CD8-positive, alpha-beta memory T cell (primary cell): ENCODE data around the gene CRKL. TPM values are rescaled to one million over a fixed set of nuclear protein-coding genes. Genes with fewer than 3 reads are reported as not detected.
A peak's percentile ranks its signal among the peaks of the same experiment; 100 is the strongest.

ENCODE experiments used
- CTCF ChIA-PET: fragments of 350-600 bp; sonication (Branson Sonifier 250); formaldehyde crosslinking; loops from one replicate; lab custom pipeline; 2021; ENCODE audit warnings: antibody characterized with exemption; lab: Charles Lee
- POLR2A ChIA-PET: fragments of 350-600 bp; sonication (Branson Sonifier 250); formaldehyde crosslinking; loops from one replicate; lab custom pipeline; 2021; ENCODE audit warnings: antibody characterized with exemption; lab: Charles Lee
- DNase-seq, 5 donors: peaks; one replicate each; pipeline versions ENCODE4 v3.0.0 to v3.0.0-alpha.2; 2020 to 2022; ENCODE audit warnings: mixed read lengths in 1 of 5
- H3K27ac ChIP-seq: one replicate; pipeline ENCODE4 v1.7.0; 2013; ENCODE audit warnings: low read depth, mild to moderate bottlenecking, low read length, moderate library complexity
- H3K27me3 ChIP-seq: 2 replicates; pipeline ENCODE4 v1.7.0; 2013; ENCODE audit warnings: low read length, mild to moderate bottlenecking; ENCODE audit not compliant: insufficient read depth, poor library complexity, severe bottlenecking
- H3K36me3 ChIP-seq: 2 replicates; pipeline ENCODE4 v1.7.0; 2013; ENCODE audit warnings: mild to moderate bottlenecking, low read length, moderate library complexity; ENCODE audit not compliant: insufficient read depth
- H3K4me1 ChIP-seq: 2 replicates; pipeline ENCODE4 v1.7.0; 2013; ENCODE audit warnings: mild to moderate bottlenecking, low read length, moderate library complexity; ENCODE audit not compliant: insufficient read depth
- H3K4me3 ChIP-seq: 2 replicates; pipeline ENCODE4 v1.7.0; 2013; ENCODE audit warnings: mild to moderate bottlenecking, low read length
- H3K9me3 ChIP-seq: 2 replicates; pipeline ENCODE4 v1.7.0; 2013; ENCODE audit warnings: mild to moderate bottlenecking, low read length
- H3K27ac Mint-ChIP-seq, 8 donors: one replicate each; pipeline ENCODE4 v1.8.0; 2020 to 2021; ENCODE audit warnings: mixed read lengths in 8 of 8, mild to moderate bottlenecking in 6 of 8, inconsistent platforms in 3 of 8, moderate library complexity in 3 of 8
- H3K27me3 Mint-ChIP-seq, 2 donors: one replicate each; pipeline ENCODE4 v1.8.0; 2020 to 2021; ENCODE audit warnings: mixed read lengths in 2 of 2, mild to moderate bottlenecking in 1 of 2, moderate library complexity in 1 of 2
- H3K36me3 Mint-ChIP-seq, 3 donors: one replicate each; pipeline ENCODE4 v1.8.0; 2020 to 2021; ENCODE audit warnings: mixed read lengths in 3 of 3, inconsistent platforms in 1 of 3, mild to moderate bottlenecking in 1 of 3
- H3K4me1 Mint-ChIP-seq, 3 donors: one replicate each; pipeline ENCODE4 v1.8.0; 2020 to 2021; ENCODE audit warnings: mixed read lengths in 3 of 3, inconsistent platforms in 1 of 3, mild to moderate bottlenecking in 1 of 3
- H3K4me3 Mint-ChIP-seq, 7 donors: one replicate each; pipeline ENCODE4 v1.8.0; 2020 to 2021; ENCODE audit warnings: mixed read lengths in 7 of 7, mild to moderate bottlenecking in 6 of 7, moderate library complexity in 4 of 7, inconsistent platforms in 2 of 7
- H3K9me3 Mint-ChIP-seq, 5 donors: one replicate each; pipeline ENCODE4 v1.8.0; 2020 to 2022; ENCODE audit warnings: mixed read lengths in 5 of 5, mild to moderate bottlenecking in 3 of 5, moderate library complexity in 2 of 5, inconsistent platforms in 1 of 5
- polyA plus RNA-seq: library from polyadenylated mRNA; unstranded; fragments of 300-500 nt; fragmentation: Illumina TruSeq; gene quantifications from one replicate; pipeline ENCODE4 v1.2.3, GENCODE V29; 2021
- total RNA-seq, 2 experiments: library from RNA; stranded (reverse); gene quantifications; one replicate each; pipeline ENCODE4 v1.2.3, GENCODE V29; 2021

Gene CRKL, protein sequence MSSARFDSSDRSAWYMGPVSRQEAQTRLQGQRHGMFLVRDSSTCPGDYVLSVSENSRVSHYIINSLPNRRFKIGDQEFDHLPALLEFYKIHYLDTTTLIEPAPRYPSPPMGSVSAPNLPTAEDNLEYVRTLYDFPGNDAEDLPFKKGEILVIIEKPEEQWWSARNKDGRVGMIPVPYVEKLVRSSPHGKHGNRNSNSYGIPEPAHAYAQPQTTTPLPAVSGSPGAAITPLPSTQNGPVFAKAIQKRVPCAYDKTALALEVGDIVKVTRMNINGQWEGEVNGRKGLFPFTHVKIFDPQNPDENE
- total RNA-seq (10 to 100 TPM; 94.0 to 98.1 TPM), polyA plus RNA-seq (54.5 TPM)

DNA sequence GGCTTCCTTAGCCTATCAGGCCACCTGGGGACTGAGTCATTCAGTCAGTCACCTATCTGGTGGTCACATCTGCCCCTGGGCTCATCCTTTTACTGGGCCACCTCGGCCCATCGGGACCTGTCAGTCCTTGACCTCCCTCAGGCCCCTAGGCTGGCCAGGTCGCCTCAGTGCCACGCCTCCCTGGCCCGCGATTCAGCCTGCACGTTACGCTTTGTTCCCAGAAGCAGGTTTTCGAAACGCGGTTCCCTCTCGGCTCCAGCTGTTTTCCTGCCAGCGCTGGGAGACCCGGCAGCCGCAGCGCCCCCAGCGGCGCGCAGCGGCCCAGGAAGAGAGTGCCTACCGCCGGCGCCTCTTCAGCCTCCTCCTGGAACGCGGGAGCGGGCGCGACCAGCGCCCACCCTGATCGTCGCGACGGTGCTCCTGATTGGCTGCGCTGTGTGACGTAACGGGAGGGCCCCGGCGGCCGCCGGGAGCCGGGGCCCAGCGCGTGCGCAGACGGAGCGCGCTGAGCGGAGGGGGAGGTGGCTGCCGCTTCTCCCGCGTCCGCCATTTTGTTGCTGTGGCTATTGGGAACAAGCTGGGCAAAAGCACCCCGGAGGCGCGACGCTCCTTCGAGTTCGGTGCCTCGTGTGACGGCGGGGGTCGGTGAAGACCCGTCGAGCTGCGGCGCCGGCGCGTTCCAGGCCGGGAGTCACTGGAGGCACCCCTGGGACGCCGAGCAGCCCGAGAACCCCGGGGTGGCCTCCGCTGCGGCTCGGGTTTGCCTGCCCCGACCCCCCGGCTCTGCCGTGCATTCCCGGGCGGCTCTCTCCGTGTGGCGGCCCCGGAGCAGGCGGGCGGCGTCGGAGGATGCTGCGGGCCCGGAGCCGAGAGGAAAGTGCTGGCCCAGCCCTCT is at the start of gene CRKL:
TSS of gene CRKL (plus strand) at position 492 of the 895 bp plus-strand sequence. CDS start 528 bp downstream, outside the sequence.
- Mint-ChIP-seq H3K9me3 (no peaks in the 10 kb centered on the region), H3K27me3 (no peaks in the 10 kb centered on the region), H3K4me3 (peak within 1 kb of the TSS; percentile 84 to 99 (median 99)), H3K27ac (peak within 1 kb of the TSS; percentile 50 to 98 (median 96)), H3K4me1 (peaks cover 31 to 44% (median 42%) of the 10 kb centered on the region in 3 donors), H3K36me3 (peaks cover 0 to 25% (median 3%) of the 10 kb centered on the region in 3 donors)
- ChIA-PET POLR2A (no interaction called here), CTCF (interaction anchor here (0.7 to 1.3 kb wide), 4 partner anchors 9 to 360 kb away, joined by 3 to 6 read pairs (median 4); no protein-coding TSS in a partner anchor)
- peak; percentile 94 to 97 (median 95) for DNase-seq
- peak within 1 kb of the TSS; percentile 99 for H3K27ac ChIP-seq
- no peaks in the 10 kb centered on the region for H3K27me3 ChIP-seq
- H3K9me3 ChIP-seq, result no peaks in the 10 kb centered on the region
- peak within 1 kb of the TSS; percentile 98 for H3K4me3 ChIP-seq
- H3K36me3 ChIP-seq, result peaks cover 9% of the 10 kb centered on the region
- peaks cover 40% of the 10 kb centered on the region for H3K4me1 ChIP-seq

DNA sequence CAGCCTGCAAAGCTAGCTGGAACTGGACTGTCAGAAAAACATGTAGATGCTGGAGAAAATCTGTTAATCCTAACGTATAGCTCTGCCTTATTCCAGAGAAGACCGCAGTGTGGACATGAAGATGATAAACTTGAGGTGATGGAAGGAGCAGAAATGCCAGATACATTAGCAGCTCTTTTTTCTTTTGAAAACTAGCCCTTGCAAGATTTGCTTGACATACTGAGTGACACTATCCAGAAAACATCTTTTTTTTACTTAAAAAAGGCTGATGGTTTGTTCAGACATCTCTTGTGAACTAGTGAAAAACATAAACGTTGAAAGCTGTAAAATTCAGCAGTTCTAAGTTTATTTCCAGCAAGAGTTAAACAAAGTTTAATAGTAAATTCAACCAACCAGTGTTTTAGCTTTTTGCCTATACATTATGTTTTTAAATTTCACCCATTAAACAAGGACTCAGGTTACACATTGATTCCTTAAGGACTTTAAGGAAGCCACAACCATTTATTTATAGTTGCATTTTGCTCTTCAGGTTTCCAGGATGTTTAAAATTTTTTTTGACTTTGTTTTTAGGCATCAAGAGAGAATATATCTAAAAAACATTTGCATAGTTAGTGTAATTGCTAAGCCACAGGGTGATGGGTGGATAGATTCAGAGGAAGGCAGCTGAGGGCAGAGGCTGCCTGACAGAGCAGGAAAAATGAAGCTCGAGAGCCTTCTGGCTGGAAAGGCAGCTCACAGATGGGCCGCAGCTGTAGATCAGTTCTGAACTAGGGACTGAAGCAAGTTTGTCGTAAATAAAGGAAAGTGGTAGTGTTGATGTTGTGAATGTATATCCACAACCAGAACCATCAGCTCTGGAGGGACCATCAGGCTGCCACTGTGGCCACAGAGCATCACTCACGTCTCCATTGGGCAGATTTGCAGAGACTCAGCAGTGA is 48.9 kb upstream of the CRKL start:
- Mint-ChIP-seq H3K4me1 (peaks cover 18 to 45% (median 21%) of the 10 kb centered on the region in 3 donors), H3K4me3 (peak overlapping the region in 1 of 7 donors; percentile 68), H3K27ac (peak overlapping the region in 6 of 8 donors; percentile 31 to 91 (median 42)), H3K36me3 (peaks cover 0 to 64% (median 8%) of the 10 kb centered on the region in 3 donors), H3K27me3 (no peaks in the 10 kb centered on the region), H3K9me3 (no peaks in the 10 kb centered on the region)
- Histone ChIP-seq H3K36me3 (peaks cover 8% of the 10 kb centered on the region), H3K9me3 (no peaks in the 10 kb centered on the region), H3K4me3 (no peak overlapping the region), H3K4me1 (peaks cover 28% of the 10 kb centered on the region), H3K27ac (peak overlapping the region; percentile 85), H3K27me3 (no peaks in the 10 kb centered on the region)
- no peak for DNase-seq
- POLR2A ChIA-PET, result no interaction called here
- CTCF ChIA-PET, result no interaction called here

DNA sequence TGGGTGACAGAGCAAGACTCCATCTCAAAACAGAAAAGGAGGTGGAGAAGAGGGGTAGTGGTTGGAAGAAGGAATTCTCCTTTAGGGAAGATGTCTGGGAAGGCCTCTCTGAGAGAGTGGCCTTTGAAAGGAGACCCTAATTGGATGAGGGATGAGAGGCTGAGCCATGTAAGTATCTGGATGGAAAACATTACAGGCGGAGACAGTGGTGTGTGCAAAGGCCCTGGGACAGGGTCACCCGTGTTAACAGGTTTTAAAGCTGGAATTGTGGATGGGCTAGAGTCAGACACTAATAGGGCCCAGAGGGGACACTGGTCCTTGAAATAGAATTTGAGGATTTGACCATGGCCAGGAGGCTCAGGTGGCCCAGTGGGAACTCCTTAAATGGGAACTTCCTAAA is 48.0 kb upstream of the CRKL start:
- no peak overlapping the region for H3K27ac ChIP-seq
- ChIA-PET POLR2A (no interaction called here), CTCF (no interaction called here)
- H3K9me3 ChIP-seq, result no peaks in the 10 kb centered on the region
- no peak overlapping the region for H3K4me3 ChIP-seq
- Mint-ChIP-seq H3K27me3 (no peaks in the 10 kb centered on the region), H3K27ac (peak overlapping the region in 2 of 8 donors; percentile 73 to 85), H3K9me3 (no peaks in the 10 kb centered on the region), H3K4me3 (no peak overlapping the region), H3K4me1 (peaks cover 12 to 36% (median 14%) of the 10 kb centered on the region in 3 donors), H3K36me3 (peaks cover 0 to 58% (median 3%) of the 10 kb centered on the region in 3 donors)
- H3K4me1 ChIP-seq, result peaks cover 27% of the 10 kb centered on the region
- H3K27me3 ChIP-seq, result no peaks in the 10 kb centered on the region
- peaks cover 8% of the 10 kb centered on the region for H3K36me3 ChIP-seq
- no peak for DNase-seq

DNA sequence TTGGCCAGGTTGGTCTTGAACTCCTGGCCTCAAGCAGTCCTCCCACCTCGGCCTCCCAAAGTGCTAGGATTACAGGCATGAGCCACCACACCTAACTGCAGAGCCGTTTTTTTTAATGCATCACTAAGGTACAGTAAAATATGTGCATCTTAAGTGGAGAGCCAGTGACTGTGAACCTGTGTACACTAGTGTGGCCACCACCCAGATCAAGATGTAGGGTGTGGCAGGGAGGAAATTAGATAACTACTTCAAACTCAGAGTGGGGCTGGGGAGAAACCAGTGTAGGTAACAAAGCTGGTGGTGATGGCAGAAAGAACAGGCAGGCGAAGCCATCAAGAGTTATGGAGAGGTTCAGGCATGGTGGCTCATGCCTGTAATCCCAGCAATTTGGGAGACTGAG is 44.0 kb upstream of the CRKL start:
- peaks cover under 1 to 3% (median 2%) of the 10 kb centered on the region in 3 donors for H3K4me1 Mint-ChIP-seq
- peaks cover 8% of the 10 kb centered on the region for H3K36me3 ChIP-seq
- H3K27me3 Mint-ChIP-seq, result no peaks in the 10 kb centered on the region
- H3K27ac Mint-ChIP-seq, result peak overlapping the region in 2 of 8 donors; percentile 57 to 59
- no peaks in the 10 kb centered on the region for H3K9me3 ChIP-seq
- no peak for DNase-seq
- H3K27me3 ChIP-seq, result no peaks in the 10 kb centered on the region
- H3K36me3 Mint-ChIP-seq, result peaks cover 0 to 58% (median 3%) of the 10 kb centered on the region in 3 donors
- H3K4me1 ChIP-seq, result no peaks in the 10 kb centered on the region
- no peaks in the 10 kb centered on the region for H3K9me3 Mint-ChIP-seq
- no peak overlapping the region for H3K4me3 Mint-ChIP-seq
- H3K4me3 ChIP-seq, result no peak overlapping the region
- H3K27ac ChIP-seq, result no peak overlapping the region
- CTCF ChIA-PET, result interaction anchor here (1.7 kb wide), 1 partner anchor 12 kb away, joined by 6 read pairs; no protein-coding TSS in a partner anchor
- POLR2A ChIA-PET, result interaction anchor here (0.6 kb wide), 1 partner anchor 39 kb away, joined by 5 read pairs; no protein-coding TSS in a partner anchor

DNA sequence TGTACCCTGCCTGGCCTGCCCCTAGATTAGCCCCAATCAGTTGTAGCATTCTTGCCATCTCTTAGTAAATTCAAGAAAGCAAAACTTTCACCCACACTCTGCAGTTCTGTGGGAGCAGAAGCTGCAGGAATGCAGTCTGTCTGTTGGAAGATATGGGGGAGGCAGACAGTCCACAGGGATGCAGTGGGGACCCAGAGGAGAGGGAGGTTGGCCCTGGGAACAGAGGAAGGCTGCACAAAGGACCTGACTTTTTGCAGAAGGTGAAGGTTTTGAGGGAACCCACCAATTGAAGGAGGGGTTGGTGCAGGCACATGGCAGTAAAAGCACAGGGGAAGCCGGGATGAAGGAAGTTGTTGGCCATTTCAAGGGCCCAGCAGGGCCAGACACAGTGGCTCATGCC is 41.9 kb upstream of the CRKL start:
- Histone ChIP-seq H3K4me3 (no peak overlapping the region), H3K36me3 (peaks cover 5% of the 10 kb centered on the region), H3K4me1 (no peaks in the 10 kb centered on the region), H3K27ac (no peak overlapping the region), H3K9me3 (no peaks in the 10 kb centered on the region), H3K27me3 (no peaks in the 10 kb centered on the region)
- peak overlapping the region in 1 of 8 donors; percentile 88 for H3K27ac Mint-ChIP-seq
- no peaks in the 10 kb centered on the region for H3K9me3 Mint-ChIP-seq
- ChIA-PET POLR2A (interaction anchor here (0.7 kb wide), 1 partner anchor 24 kb away, joined by 6 read pairs; no protein-coding TSS in a partner anchor), CTCF (no interaction called here)
- no peak overlapping the region for H3K4me3 Mint-ChIP-seq
- no peaks in the 10 kb centered on the region for H3K4me1 Mint-ChIP-seq
- peaks cover 0 to 55% (median 0%) of the 10 kb centered on the region in 3 donors for H3K36me3 Mint-ChIP-seq
- H3K27me3 Mint-ChIP-seq, result no peaks in the 10 kb centered on the region
- DNase-seq, result no peak

DNA sequence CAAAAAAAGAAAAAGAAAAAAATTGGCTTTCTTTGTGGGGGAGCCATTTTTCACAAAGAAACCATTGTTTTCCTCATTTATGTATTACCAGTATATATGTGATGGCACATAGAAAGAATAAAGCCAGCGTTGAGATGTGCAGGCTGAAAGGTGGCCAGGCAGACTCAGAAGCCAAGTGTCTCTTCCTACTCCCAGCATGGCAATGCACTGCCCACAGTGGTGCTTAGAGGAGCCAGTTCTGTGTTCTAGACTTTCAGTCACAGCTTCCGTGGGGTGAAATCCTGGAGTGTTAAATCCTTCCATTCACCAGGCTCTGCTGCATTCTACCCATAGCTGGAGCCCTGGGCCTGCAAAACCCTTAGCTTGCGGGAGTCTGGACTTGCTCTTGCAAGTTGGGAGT is 39.5 kb upstream of the CRKL start:
- no peaks in the 10 kb centered on the region for H3K4me1 ChIP-seq
- no peak overlapping the region for H3K27ac ChIP-seq
- H3K9me3 ChIP-seq, result no peaks in the 10 kb centered on the region
- H3K9me3 Mint-ChIP-seq, result no peaks in the 10 kb centered on the region
- peaks cover 0 to 62% (median 13%) of the 10 kb centered on the region in 3 donors for H3K36me3 Mint-ChIP-seq
- DNase-seq, result no peak
- H3K27me3 ChIP-seq, result no peaks in the 10 kb centered on the region
- ChIA-PET CTCF (no interaction called here), POLR2A (no interaction called here)
- no peak overlapping the region for H3K4me3 Mint-ChIP-seq
- peaks cover 14% of the 10 kb centered on the region for H3K36me3 ChIP-seq
- H3K4me3 ChIP-seq, result no peak overlapping the region
- no peaks in the 10 kb centered on the region for H3K27me3 Mint-ChIP-seq
- no peaks in the 10 kb centered on the region for H3K4me1 Mint-ChIP-seq
- no peak overlapping the region for H3K27ac Mint-ChIP-seq

DNA sequence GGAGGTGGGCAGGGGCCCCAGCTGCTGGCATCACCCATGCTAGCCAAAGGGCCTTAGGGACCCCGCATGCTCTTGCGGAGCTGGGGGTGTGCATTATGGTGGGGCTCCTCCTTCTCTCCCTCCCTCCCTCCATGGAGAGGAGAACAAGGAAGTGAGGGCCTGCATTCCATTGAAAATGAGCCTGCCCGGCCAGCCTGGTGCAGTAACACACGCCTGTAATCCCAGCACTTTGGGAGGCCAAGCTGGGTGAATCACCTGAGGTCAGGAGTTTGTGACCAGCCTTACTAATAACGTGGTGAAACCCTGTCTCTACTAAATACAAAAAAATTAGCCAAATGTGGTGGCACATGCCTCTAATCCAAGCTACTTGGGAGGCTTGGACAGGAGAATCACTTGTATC is 36.0 kb upstream of the CRKL start:
- no peaks in the 10 kb centered on the region for H3K9me3 ChIP-seq
- no peak for DNase-seq
- H3K27ac Mint-ChIP-seq, result no peak overlapping the region
- H3K27me3 Mint-ChIP-seq, result no peaks in the 10 kb centered on the region
- ChIA-PET CTCF (no interaction called here), POLR2A (no interaction called here)
- no peaks in the 10 kb centered on the region for H3K4me1 ChIP-seq
- H3K36me3 Mint-ChIP-seq, result peaks cover 0 to 70% (median 25%) of the 10 kb centered on the region in 3 donors
- H3K27ac ChIP-seq, result no peak overlapping the region
- H3K4me3 ChIP-seq, result no peak overlapping the region
- no peaks in the 10 kb centered on the region for H3K9me3 Mint-ChIP-seq
- no peak overlapping the region for H3K4me3 Mint-ChIP-seq
- H3K4me1 Mint-ChIP-seq, result no peaks in the 10 kb centered on the region
- peaks cover 31% of the 10 kb centered on the region for H3K36me3 ChIP-seq
- no peaks in the 10 kb centered on the region for H3K27me3 ChIP-seq
